Measurements from ENCODE around the gene WWOX.

The WWOX gene

DNA sequence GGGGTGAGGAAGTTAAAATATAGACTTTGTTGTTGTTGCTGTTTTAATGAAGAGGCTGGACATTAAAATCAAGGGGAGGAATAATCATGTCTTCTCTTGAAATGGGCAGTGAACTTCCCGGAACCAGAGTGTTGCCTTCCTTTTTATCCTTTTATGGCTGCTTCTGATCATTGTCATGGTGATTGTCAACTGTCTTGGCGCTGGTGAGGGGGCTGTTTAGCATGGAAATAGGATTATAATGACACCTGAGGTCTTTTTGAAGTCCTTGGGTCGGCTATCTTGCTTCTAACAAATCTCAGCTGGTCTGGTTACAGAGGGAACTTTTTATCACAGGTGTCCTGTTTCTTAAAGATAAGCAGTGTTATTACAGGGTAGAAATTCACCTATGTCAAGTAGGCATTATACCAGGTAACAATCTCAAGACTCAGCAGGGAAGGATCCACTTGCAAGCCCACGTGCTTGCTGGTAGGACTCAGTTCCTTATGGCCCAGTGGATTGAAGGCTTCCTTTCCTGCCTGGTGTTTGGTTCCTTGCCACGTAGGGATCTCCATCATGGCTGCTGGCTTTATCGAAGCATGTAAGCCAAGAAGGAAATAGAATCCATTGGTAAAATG, 349.3 kb downstream of the WWOX start:
- H3K4me3 ChIP-seq (ENCODE audit: low read depth, low read length) = no peak overlapping the region
- no peak for TF ChIP-seq CTCF (IDR thresholded peaks at IDR 0.05; ENCODE audit: control insufficient read depth, extremely low read depth, insufficient read depth)
- no peak for DNase-seq (ENCODE audit: low read depth)

- DNase-seq (ENCODE audit: low read depth) = no peak
- no peak for TF ChIP-seq CTCF (IDR thresholded peaks at IDR 0.05; ENCODE audit: control insufficient read depth, extremely low read depth, insufficient read depth)
- H3K4me3 ChIP-seq (ENCODE audit: low read depth, low read length) = no peak overlapping the region
Measured at GRCh38 chr16:78450255-78450654, 350.8 kb downstream of the WWOX start.

DNA sequence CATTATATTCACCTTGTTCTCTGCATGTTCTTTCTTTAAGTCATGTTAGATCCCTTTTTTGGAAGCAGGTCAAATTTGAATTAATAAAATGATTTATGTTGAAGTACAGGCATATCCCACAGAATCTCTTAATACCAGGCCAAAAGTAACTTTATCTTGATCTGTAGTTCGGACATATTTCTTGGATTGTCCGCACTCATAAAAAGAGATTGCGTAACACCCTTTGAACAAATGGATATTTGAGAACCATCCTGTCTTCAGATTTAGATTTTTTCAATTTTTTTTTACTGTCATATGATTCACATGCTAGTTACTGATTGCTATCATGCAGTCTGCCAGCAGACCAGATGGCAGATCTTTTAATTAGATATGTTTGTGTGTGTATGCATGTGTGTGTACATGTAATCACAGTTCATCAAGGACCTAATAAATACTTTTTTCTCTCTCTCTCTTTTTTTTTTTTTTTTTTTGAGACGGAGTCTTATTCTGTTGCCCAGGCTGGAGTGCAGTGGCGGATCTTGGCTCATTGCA, 352.6 kb downstream of the WWOX start:
- TF ChIP-seq CTCF (IDR thresholded peaks at IDR 0.05; ENCODE audit: control insufficient read depth, extremely low read depth, insufficient read depth) = no peak
- DNase-seq (ENCODE audit: low read depth) = no peak
- H3K4me3 ChIP-seq (ENCODE audit: low read depth, low read length) = no peak overlapping the region

GRCh38 chr16:78455861-78456260, 356.4 kb downstream of the WWOX start:
- TF ChIP-seq CTCF (IDR thresholded peaks at IDR 0.05; ENCODE audit: control insufficient read depth, extremely low read depth, insufficient read depth) = no peak
- DNase-seq (ENCODE audit: low read depth) = no peak
- no peak overlapping the region for H3K4me3 ChIP-seq (ENCODE audit: low read depth, low read length)

DNA sequence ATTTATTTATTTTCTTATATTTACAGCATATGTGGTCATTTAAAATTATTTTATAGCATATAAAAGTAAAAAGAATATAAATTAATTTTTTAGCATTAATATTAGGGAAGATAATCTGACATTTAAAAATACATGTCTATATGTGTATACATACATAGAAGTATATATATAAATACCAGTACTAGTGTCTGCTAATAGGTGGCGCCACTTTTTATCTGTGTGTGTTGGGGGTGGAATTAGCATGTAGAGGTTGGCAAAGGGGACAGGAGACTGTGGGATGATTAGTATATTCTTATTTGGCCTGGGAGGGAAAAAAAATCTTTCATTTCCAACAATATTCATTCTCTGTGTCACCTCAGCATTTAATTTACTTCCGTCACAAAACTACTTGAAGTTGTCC, 359.1 kb downstream of the WWOX start:
- no peak overlapping the region for H3K4me3 ChIP-seq (ENCODE audit: low read depth, low read length)
- DNase-seq (ENCODE audit: low read depth) = no peak
- TF ChIP-seq CTCF (IDR thresholded peaks at IDR 0.05; ENCODE audit: control insufficient read depth, extremely low read depth, insufficient read depth) = no peak

- no peak overlapping the region for H3K4me3 ChIP-seq (ENCODE audit: low read depth, low read length)
- no peak for TF ChIP-seq CTCF (IDR thresholded peaks at IDR 0.05; ENCODE audit: control insufficient read depth, extremely low read depth, insufficient read depth)
- DNase-seq (ENCODE audit: low read depth) = no peak
Measured at GRCh38 chr16:78460428-78460827, 361.0 kb downstream of the WWOX start.

DNA sequence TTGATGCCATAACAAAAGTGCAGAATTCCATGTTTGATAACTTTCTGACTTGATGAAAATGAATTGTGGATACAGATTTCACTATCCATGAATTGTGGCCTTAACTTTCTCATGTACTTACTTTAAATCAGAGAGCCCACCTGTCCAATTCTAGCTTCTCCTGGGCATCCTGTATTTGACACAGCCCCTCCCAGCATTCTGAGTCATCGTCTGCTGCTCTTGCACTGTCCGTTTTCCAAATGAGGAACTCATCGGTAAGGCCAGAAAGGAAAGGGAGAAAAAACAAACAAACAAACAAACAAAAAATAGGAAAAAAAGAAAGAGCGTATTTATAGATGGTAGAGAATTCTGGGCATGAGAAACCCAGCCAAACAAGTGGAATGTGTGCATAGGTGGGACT, 361.6 kb downstream of the WWOX start:
- DNase-seq (ENCODE audit: low read depth) = no peak
- no peak overlapping the region for H3K4me3 ChIP-seq (ENCODE audit: low read depth, low read length)
- no peak for TF ChIP-seq CTCF (IDR thresholded peaks at IDR 0.05; ENCODE audit: control insufficient read depth, extremely low read depth, insufficient read depth)

All from LNCaP clone FGC (cell line).